MM.1S (cell line): ENCODE measurements around the gene TGFBR3.

Source experiments
- DNase-seq: peaks from one replicate; pipeline ENCODE4 v3.0.0-alpha.2; 2015
- H2AFZ ChIP-seq: fragments of 300-600 bp; sonication (generic); 2 replicates; pipeline ENCODE4 v1.6.0; 2016; ENCODE audit warnings: antibody characterized with exemption, low read length
- H3F3A ChIP-seq: fragments of 300-600 bp; sonication (generic); 2 replicates; pipeline ENCODE4 v1.6.1; 2016; ENCODE audit warnings: mild to moderate bottlenecking, antibody characterized with exemption, low read length, moderate library complexity, mixed read lengths; ENCODE audit not compliant: insufficient read depth
- H3K27ac ChIP-seq: fragments of 300-600 bp; sonication (generic); 2 replicates; pipeline ENCODE4 v1.5.1; 2016; ENCODE audit warnings: mild to moderate bottlenecking, low read length
- H3K27me3 ChIP-seq: fragments of 300-600 bp; sonication (generic); replicated peaks from 2 replicates; pipeline ENCODE4 v1.6.0; 2016; ENCODE audit warnings: low read length; ENCODE audit not compliant: insufficient read depth
- H3K36me3 ChIP-seq: fragments of 300-600 bp; sonication (generic); replicated peaks from 2 replicates; pipeline ENCODE4 v1.6.1; 2016; ENCODE audit warnings: mild to moderate bottlenecking, low read length, mixed read lengths; ENCODE audit not compliant: insufficient read depth
- H3K4me1 ChIP-seq: fragments of 300-600 bp; sonication (generic); 2 replicates; pipeline ENCODE4 v1.6.1; 2016; ENCODE audit warnings: low read length, mixed read lengths
- H3K4me2 ChIP-seq: fragments of 300-600 bp; sonication (generic); 2 replicates; pipeline ENCODE4 v1.6.0; 2016; ENCODE audit warnings: low read depth, low read length
- H3K4me3 ChIP-seq: fragments of 300-600 bp; sonication (generic); 2 replicates; pipeline ENCODE4 v1.5.1; 2016; ENCODE audit warnings: low read length, mixed read lengths
- H3K79me2 ChIP-seq: fragments of 300-600 bp; sonication (generic); 2 replicates; pipeline ENCODE4 v1.6.1; 2016; ENCODE audit warnings: mixed run types, low read length, mixed read lengths
- H3K9ac ChIP-seq: fragments of 300-600 bp; sonication (generic); 2 replicates; pipeline ENCODE4 v1.6.1; 2016; ENCODE audit warnings: low read length, mixed read lengths
- H3K9me2 ChIP-seq: fragments of 300-600 bp; sonication (generic); replicated peaks from 2 replicates; pipeline ENCODE4 v1.6.1; 2016; ENCODE audit warnings: mild to moderate bottlenecking, low read length, mixed read lengths; ENCODE audit not compliant: insufficient read depth
- H3K9me3 ChIP-seq: fragments of 300-600 bp; sonication (generic); replicated peaks from 2 replicates; pipeline ENCODE4 v1.6.1; 2016; ENCODE audit warnings: mild to moderate bottlenecking, low read length, mixed read lengths; ENCODE audit not compliant: insufficient read depth
- H4K20me1 ChIP-seq: fragments of 300-600 bp; sonication (generic); 2 replicates; pipeline ENCODE4 v1.6.1; 2016; ENCODE audit warnings: mild to moderate bottlenecking, low read length, moderate library complexity, mixed read lengths; ENCODE audit not compliant: insufficient read depth
- EZH2 ChIP-seq: fragments of 300-600 bp; sonication (generic); optimal IDR thresholded peaks from 2 replicates; pipeline ENCODE3; 2017; ENCODE audit warnings: low read depth, mild to moderate bottlenecking, antibody characterized with exemption, low read length, mixed read lengths
- EZH2phosphoT487 ChIP-seq: fragments of 300-600 bp; sonication (generic); IDR thresholded peaks from 2 replicates; pipeline ENCODE4 v1.6.1; 2018; ENCODE audit warnings: antibody characterized with exemption, low read length
- TF ChIP-seq, protein P1 (sequence below): fragments of 300-600 bp; sonication (generic); IDR thresholded peaks from 2 replicates; pipeline ENCODE4 v1.5.1; 2016; ENCODE audit warnings: antibody characterized with exemption, low read length, mixed read lengths

The TGFBR3 gene

DNA sequence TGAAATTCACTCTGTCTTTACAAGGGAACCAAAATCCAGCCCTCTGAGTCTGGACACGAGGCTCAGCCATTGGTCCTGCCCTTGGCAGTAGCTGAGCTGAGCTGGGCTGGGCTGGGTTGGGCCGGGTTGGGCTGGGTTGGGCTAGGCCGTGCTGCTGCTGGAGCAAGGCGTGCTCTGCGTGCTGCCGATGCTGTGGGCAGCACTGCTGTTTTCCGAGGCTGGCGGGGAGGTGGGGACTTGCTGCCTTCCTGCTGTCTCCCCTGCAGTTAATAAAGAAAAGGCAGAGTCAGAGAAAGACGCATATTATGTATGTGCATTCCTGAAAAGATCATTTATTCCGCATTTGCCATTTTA lies 202.4 kb downstream of the TGFBR3 start:
- Histone ChIP-seq H3K79me2 (no peaks in the 10 kb centered on the region), H3K4me2 (no peak overlapping the region), H3K27me3 (no peaks in the 10 kb centered on the region), H3K9ac (no peak overlapping the region), H3K4me1 (peaks cover 11% of the 10 kb centered on the region), H3K36me3 (no peaks in the 10 kb centered on the region), H2AFZ (no peak overlapping the region), H3K27ac (no peak overlapping the region), H3K4me3 (no peak overlapping the region), H3F3A (no peaks in the 10 kb centered on the region), H3K9me2 (no peaks in the 10 kb centered on the region), H4K20me1 (no peaks in the 10 kb centered on the region), H3K9me3 (no peaks in the 10 kb centered on the region)
- TF ChIP-seq EZH2phosphoT487 (no peak), EZH2 (no peak)
- TF ChIP-seq, protein P1, sequence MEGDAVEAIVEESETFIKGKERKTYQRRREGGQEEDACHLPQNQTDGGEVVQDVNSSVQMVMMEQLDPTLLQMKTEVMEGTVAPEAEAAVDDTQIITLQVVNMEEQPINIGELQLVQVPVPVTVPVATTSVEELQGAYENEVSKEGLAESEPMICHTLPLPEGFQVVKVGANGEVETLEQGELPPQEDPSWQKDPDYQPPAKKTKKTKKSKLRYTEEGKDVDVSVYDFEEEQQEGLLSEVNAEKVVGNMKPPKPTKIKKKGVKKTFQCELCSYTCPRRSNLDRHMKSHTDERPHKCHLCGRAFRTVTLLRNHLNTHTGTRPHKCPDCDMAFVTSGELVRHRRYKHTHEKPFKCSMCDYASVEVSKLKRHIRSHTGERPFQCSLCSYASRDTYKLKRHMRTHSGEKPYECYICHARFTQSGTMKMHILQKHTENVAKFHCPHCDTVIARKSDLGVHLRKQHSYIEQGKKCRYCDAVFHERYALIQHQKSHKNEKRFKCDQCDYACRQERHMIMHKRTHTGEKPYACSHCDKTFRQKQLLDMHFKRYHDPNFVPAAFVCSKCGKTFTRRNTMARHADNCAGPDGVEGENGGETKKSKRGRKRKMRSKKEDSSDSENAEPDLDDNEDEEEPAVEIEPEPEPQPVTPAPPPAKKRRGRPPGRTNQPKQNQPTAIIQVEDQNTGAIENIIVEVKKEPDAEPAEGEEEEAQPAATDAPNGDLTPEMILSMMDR: no peak
- no peak for DNase-seq

DNA sequence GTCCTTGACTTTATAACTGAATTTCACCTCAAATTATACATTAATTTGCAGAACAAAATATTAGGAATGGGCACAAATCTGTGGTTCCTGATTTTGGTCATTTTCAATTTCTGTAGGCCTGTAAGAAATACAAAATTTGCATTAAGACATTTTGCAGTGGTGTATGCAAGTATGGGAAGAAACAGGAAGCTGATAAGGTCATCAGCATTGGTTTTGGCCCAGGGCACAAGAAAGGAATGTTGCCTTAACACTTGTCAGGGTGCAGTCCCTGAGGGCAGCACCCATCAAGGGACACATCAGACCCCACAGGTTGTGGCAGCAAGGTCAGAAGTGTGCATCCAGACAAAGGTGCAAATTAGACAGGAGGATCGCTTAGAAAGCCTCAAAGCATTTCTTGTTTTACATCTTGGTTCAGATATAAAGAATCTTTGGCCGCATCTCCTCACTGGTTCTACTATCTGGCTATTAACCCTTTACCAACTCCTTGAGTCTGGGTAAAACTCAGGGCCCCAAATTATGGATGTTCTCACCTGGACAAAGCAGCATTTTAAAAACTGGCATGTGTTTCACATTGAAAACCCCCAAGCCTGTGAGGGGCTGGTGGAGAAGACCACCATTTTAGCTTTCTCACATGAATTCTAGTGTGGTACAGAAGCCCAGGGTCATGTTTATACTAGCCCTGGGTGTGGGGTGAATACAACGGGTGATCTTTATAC lies 202.9 kb downstream of the TGFBR3 start:
- Histone ChIP-seq H3K27me3 (no peaks in the 10 kb centered on the region), H3K27ac (no peak overlapping the region), H3K9ac (no peak overlapping the region), H3K4me2 (no peak overlapping the region), H4K20me1 (no peaks in the 10 kb centered on the region), H3K9me2 (no peaks in the 10 kb centered on the region), H3K4me1 (peaks cover 11% of the 10 kb centered on the region), H3F3A (no peaks in the 10 kb centered on the region), H3K9me3 (no peaks in the 10 kb centered on the region), H3K36me3 (no peaks in the 10 kb centered on the region), H3K4me3 (no peak overlapping the region), H2AFZ (no peak overlapping the region), H3K79me2 (no peaks in the 10 kb centered on the region)
- TF ChIP-seq, protein P1: no peak
- TF ChIP-seq EZH2phosphoT487: no peak
- no peak for TF ChIP-seq EZH2
- DNase-seq: no peak

DNA sequence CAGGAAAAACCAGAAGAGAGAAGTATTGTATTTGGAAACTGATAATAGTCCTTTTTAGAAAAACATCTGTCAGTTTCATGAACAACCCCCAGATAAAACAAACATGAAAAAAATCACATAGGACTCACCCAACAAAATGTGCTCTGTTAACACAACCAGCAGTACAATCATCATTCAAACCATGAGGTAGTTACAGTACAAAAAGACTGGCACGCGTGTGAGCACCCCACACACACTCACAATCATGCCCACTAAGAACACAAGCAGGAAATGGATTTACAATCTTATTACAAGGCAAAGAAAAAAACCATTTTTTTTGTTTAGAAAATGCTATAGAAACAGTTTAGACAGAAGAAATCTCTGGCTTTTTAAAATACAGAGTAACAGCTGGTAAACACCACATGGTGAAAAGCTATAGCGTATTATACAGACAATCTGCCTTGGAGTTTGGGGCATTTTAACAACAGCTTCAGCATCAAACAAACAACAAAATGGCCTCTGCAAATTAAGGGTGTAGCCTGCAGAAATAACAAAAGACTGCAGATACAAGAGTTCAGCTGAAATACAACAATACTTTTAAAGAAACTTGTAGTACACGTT lies 205.3 kb downstream of the TGFBR3 start:
- no peaks in the 10 kb centered on the region for H3K9me2 ChIP-seq
- H3K27me3 ChIP-seq: no peaks in the 10 kb centered on the region
- no peak overlapping the region for H3K4me3 ChIP-seq
- TF ChIP-seq EZH2 (no peak), EZH2phosphoT487 (no peak)
- TF ChIP-seq, protein P1: no peak
- H3K79me2 ChIP-seq: no peaks in the 10 kb centered on the region
- DNase-seq: no peak
- no peak overlapping the region for H3K9ac ChIP-seq
- H3K36me3 ChIP-seq: no peaks in the 10 kb centered on the region
- peaks cover 11% of the 10 kb centered on the region for H3K4me1 ChIP-seq
- no peaks in the 10 kb centered on the region for H4K20me1 ChIP-seq
- H3K27ac ChIP-seq: peak overlapping the region; percentile 10; the same call in 1 of the 2 replicates
- no peaks in the 10 kb centered on the region for H3K9me3 ChIP-seq
- H3F3A ChIP-seq: no peaks in the 10 kb centered on the region
- H2AFZ ChIP-seq: no peak overlapping the region
- H3K4me2 ChIP-seq: no peak overlapping the region
